Activated CD4-positive, alpha-beta memory T cell treated with anti-CD3 and anti-CD28 coated beads for 36 hours (primary cell): ENCODE measurements around the gene CSNK2A2. TPM values are rescaled to one million over a fixed set of nuclear protein-coding genes. Genes with fewer than 3 reads are reported as not detected.

Experiments
- CTCF ChIA-PET: fragments of 350-600 bp; sonication (Branson Sonifier 250); formaldehyde crosslinking; loops from one replicate; lab custom pipeline; 2021; ENCODE audit warnings: antibody characterized with exemption, inconsistent platforms; lab: Charles Lee
- POLR2A ChIA-PET: fragments of 350-600 bp; sonication (Branson Sonifier 250); formaldehyde crosslinking; loops from one replicate; lab custom pipeline; 2021; ENCODE audit warnings: antibody characterized with exemption; lab: Charles Lee
- DNase-seq: peaks from one replicate; pipeline ENCODE4 v3.0.0-alpha.2; 2020
- H3K27ac Mint-ChIP-seq: one replicate; pipeline ENCODE4 v1.8.0; 2021; ENCODE audit warnings: mixed read lengths
- H3K27me3 Mint-ChIP-seq: one replicate; pipeline ENCODE4 v1.8.0; 2021; ENCODE audit warnings: mixed read lengths
- H3K36me3 Mint-ChIP-seq: one replicate; pipeline ENCODE4 v1.8.0; 2021; ENCODE audit warnings: mixed read lengths
- H3K4me1 Mint-ChIP-seq: one replicate; pipeline ENCODE4 v1.8.0; 2021; ENCODE audit warnings: low read depth, mixed read lengths
- H3K4me3 Mint-ChIP-seq: one replicate; pipeline ENCODE4 v1.8.0; 2021; ENCODE audit warnings: mild to moderate bottlenecking, mixed read lengths
- H3K9me3 Mint-ChIP-seq: one replicate; pipeline ENCODE4 v1.8.0; 2021; ENCODE audit warnings: mixed read lengths
- intact Hi-C: fragments of 100-400 bp; cut with micrococcal nuclease; formaldehyde crosslinking; loops from one replicate; pipeline ENCODE4 v1.15.1; 2023
- total RNA-seq, 2 experiments: library from RNA; stranded (reverse); gene quantifications; one replicate each; pipeline ENCODE4 v1.2.3, GENCODE V29; 2021

CSNK2A2 gene
- 10 to 100 TPM; 76.9 to 82.0 TPM for total RNA-seq

DNA sequence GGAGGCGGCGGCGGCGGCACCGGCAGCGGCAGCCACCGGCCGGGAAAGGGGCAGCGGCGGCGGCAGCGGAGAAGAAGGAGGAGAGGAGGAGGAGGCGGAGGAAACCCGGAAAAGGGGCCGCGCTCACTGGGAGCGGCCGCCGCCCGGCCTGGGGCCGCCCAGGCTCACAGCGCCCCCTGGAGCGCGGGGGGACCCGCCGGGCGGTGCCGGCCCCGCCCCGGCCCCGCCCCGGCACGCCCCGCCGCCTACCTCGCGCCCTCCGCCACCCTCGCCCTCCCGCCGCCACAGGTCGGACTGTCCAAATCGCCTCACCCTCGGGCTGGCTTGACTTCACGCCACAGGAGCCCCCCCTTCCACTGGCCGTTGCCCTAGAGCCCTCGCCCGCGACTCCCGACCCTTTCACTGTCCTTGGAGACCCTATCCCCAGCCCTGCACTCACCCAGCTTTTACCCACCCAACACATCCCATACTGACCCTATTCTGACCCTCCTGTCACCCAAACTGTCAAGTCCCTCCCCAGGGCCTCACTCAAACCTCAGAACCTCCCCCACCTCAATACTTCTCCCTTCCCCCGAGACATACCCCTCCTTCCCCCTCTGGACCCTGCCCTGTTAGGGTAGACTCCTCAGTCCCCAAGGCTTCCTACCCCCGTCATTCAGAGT is at the start of gene CSNK2A2:
CSNK2A2 (minus strand) TSS at position 85 of the 662 bp plus-strand sequence. CDS start 370 bp downstream, outside the sequence.
- peaks cover 33% of the 10 kb centered on the region for H3K4me1 Mint-ChIP-seq

DNA sequence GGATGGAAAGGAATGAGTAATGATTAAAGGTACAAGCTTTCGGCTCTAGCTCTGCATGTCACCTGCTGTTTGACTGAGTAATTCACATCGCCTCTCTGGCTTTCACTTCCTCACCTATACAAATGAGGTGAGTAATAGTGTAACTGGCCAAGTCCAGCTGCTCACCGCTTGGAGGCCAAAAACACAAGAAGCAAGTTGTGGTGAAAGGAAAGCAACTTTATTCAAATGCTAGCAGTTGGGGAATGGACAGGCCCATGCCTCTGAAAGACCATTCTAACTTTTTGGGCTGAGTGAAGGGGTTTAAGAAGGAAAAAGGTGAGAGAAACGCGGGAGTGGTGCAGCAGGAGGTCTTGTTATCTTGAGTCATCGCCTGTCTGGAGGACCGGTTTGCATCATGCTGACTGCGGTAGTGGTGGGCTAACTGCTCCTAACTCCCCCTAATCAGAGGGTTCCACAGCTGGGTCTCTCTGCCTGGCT is 45.7 kb upstream of the CSNK2A2 start:
- POLR2A ChIA-PET, result interaction anchor here (1.2 kb wide), 1 partner anchor 115 kb away, joined by 5 read pairs; the partner anchor contains the start of gene CFAP20
- intact Hi-C loops, result no loop called here
- H3K27me3 Mint-ChIP-seq, result peaks cover 31% of the 10 kb centered on the region
- no peaks in the 10 kb centered on the region for H3K9me3 Mint-ChIP-seq
- CTCF ChIA-PET, result interaction anchor here (0.6 kb wide), 1 partner anchor 332 kb away, joined by 4 read pairs; no protein-coding TSS in a partner anchor
- H3K27ac Mint-ChIP-seq, result no peak overlapping the region
- peaks cover 1% of the 10 kb centered on the region for H3K36me3 Mint-ChIP-seq
- no peak overlapping the region for H3K4me3 Mint-ChIP-seq
- peaks cover 7% of the 10 kb centered on the region for H3K4me1 Mint-ChIP-seq
- DNase-seq, result peak; percentile 31

More for the DNA sequence above, at the start of gene CSNK2A2:
- ChIA-PET POLR2A (no interaction called here), CTCF (interaction anchor here (0.8 to 0.9 kb wide), 3 partner anchors 8 to 101 kb away, joined by 3 to 4 read pairs (median 4); no protein-coding TSS in a partner anchor)
- peaks cover 8% of the 10 kb centered on the region for H3K27me3 Mint-ChIP-seq
- H3K4me3 Mint-ChIP-seq, result peak within 1 kb of the TSS; percentile 89
- peak; percentile 76 for DNase-seq
- peaks cover 22% of the 10 kb centered on the region for H3K36me3 Mint-ChIP-seq
- intact Hi-C loops, result loop anchor here (2.0 to 10.0 kb wide), 3 partner anchors 39 to 173 kb away; partner anchors contain the start of genes CFAP20 and MMP15
- peak within 1 kb of the TSS; percentile 54 for H3K27ac Mint-ChIP-seq
- H3K9me3 Mint-ChIP-seq, result no peaks in the 10 kb centered on the region

DNA sequence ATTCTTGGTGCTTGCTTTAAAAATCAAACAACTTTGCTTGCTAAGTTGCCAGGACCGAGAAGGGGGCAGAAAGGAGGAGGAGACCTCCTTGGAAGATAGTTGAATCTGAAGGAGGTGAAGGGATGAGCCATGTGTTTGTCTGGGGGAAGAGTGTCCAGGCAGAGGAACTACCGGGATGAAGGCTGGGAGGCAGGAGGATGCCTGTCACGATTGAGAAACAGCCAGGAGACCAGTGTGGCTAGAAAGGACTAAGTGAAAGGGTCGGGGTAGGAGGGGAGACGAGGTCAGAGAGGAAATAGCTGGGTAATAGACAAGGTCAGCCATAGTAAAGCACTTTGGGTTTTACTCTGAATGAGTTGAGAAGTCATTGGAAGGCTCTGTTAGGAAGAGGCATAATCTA is 38.9 kb upstream of the CSNK2A2 start:
- H3K4me3 Mint-ChIP-seq, result no peak overlapping the region
- no peak overlapping the region for H3K27ac Mint-ChIP-seq
- CTCF ChIA-PET, result no interaction called here
- H3K36me3 Mint-ChIP-seq, result peaks cover 1% of the 10 kb centered on the region
- H3K4me1 Mint-ChIP-seq, result peaks cover 5% of the 10 kb centered on the region
- DNase-seq, result no peak
- POLR2A ChIA-PET, result no interaction called here
- no peaks in the 10 kb centered on the region for H3K9me3 Mint-ChIP-seq
- H3K27me3 Mint-ChIP-seq, result peaks cover 29% of the 10 kb centered on the region
- intact Hi-C loops, result loop anchor here (1.0 to 10.0 kb wide), 4 partner anchors 13 to 212 kb away; partner anchors contain the start of genes CSNK2A2, GINS3 and MMP15

DNA sequence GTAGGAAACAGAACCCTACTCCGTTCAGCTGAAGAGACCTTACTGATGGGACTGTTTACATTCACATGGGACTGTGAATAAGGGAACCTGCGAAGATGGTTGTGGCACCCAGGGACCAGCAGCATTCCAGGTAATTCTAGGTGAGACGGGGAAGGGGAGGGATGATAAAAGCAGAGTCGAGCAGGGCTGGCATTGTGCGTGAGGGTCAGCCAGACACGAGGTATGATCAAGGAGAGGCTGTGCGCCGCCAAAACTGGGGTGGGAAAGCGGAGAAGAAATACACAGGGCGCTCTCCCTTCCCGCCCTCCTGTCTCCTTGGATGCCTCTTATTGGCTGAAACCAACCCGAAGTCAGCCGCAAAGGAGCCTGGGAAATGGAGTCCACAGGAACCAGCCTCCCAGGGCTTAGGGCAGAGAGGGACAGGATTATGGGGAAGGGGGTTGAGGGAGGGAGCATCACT is 38.4 kb upstream of the CSNK2A2 start:
- peak; percentile 78 for DNase-seq
- H3K4me1 Mint-ChIP-seq, result peaks cover 5% of the 10 kb centered on the region
- no peaks in the 10 kb centered on the region for H3K36me3 Mint-ChIP-seq
- peak overlapping the region; percentile 74 for H3K4me3 Mint-ChIP-seq
- no peaks in the 10 kb centered on the region for H3K9me3 Mint-ChIP-seq
- no peak overlapping the region for H3K27ac Mint-ChIP-seq
- intact Hi-C loops, result loop anchor here (1.0 to 10.0 kb wide), 4 partner anchors 14 to 211 kb away; partner anchors contain the start of genes CSNK2A2, GINS3 and MMP15
- peaks cover 25% of the 10 kb centered on the region for H3K27me3 Mint-ChIP-seq
- CTCF ChIA-PET, result interaction anchor here (1.1 kb wide), 1 partner anchor 41 kb away, joined by 3 read pairs; no protein-coding TSS in a partner anchor
- POLR2A ChIA-PET, result no interaction called here

DNA sequence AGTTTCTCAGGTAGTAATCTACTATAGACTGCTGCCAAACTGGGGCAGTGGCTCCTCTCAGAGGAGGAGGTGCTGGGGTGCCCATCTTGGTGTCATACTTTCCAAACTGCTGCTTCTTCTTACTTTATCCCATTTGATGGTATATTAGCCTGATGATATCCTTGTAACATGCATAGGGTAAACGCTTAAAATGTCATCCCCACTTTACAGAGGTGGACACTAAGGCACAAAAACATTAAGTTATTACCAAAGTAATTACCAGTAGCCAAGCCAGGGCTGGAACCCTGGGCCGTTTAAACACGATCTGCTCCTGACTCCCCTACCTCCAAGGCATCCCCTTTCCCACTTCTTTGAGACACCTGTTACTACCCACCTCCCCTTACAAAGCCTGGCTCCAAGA is 37.8 kb upstream of the CSNK2A2 start:
- POLR2A ChIA-PET, result no interaction called here
- Mint-ChIP-seq H3K36me3 (no peaks in the 10 kb centered on the region), H3K27ac (no peak overlapping the region)

DNA sequence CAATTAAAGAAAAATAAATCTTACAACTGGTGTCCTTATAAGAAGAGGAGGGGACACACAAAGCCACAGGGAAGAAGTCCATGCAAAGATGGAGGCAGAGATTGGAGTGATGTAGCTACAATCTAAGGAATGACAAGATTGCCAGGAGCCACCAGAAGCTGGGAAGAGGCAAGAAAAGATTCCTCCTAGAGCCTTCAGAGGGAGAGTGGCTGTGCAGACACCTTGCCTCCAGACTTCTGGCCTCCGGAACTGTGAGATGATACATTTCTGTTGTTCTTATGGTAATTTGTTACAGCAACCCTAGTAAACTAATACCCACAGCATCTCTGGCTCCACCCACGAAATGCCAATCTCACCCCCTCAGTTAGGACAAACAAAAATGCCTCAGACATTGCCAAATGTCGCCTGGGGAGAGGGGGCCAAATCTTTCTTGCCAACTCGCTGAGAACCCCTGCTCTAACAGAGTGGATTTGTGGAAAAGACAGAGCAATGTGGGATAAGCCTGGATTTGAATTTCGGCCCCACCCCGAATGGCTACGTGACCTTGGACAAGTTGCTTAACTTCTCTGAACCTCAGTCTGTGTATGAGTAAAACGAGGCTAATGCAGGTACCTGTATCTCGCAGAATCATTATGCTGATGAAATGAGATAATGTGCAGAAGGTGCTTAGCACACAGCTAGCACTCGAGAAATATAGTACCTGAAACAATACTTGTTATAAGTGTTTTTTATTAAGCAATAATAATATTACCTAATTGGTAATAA is 37.1 kb upstream of the CSNK2A2 start:
- Mint-ChIP-seq H3K36me3 (no peaks in the 10 kb centered on the region), H3K27me3 (peaks cover 20% of the 10 kb centered on the region), H3K4me3 (no peak overlapping the region), H3K4me1 (peaks cover 5% of the 10 kb centered on the region), H3K27ac (no peak overlapping the region), H3K9me3 (no peaks in the 10 kb centered on the region)
- ChIA-PET CTCF (interaction anchor here (0.6 to 1.1 kb wide), 2 partner anchors 39 to 65 kb away, joined by 3 read pairs; no protein-coding TSS in a partner anchor), POLR2A (no interaction called here)
- intact Hi-C loops, result loop anchor here (5.0 to 10.0 kb wide), 2 partner anchors 157 to 210 kb away; partner anchors contain the start of genes GINS3 and MMP15
- no peak for DNase-seq

More for the DNA sequence above, 37.8 kb upstream of the CSNK2A2 start:
- Mint-ChIP-seq H3K4me3 (peak overlapping the region; percentile 74), H3K4me1 (peaks cover 5% of the 10 kb centered on the region), H3K27me3 (peaks cover 25% of the 10 kb centered on the region), H3K9me3 (no peaks in the 10 kb centered on the region)
- intact Hi-C loops, result loop anchor here (1.0 to 10.0 kb wide), 4 partner anchors 15 to 211 kb away; partner anchors contain the start of genes CSNK2A2, GINS3 and MMP15
- no peak for DNase-seq
- CTCF ChIA-PET, result interaction anchor here (0.5 to 1.1 kb wide), 3 partner anchors 40 to 391 kb away, joined by 3 to 5 read pairs (median 3); no protein-coding TSS in a partner anchor

DNA sequence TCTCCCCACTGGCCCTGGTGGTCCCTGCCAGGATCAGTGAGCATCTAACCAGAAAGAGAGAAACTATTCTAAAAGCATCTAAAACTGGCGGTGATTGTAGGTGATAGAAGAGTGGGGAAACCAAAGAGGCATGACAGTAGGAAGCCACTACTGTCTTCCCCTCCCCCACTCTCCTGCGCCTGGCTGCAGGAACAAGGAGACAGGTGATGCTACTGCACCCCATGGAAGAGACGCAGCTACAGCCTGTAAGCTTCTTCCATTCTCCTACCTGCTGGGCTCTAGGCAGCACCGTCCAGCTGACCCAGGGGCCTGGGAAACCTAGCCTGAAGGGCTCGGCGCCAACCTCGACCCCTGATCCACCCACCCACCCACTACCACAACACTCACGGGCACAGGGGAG is 32.4 kb upstream of the CSNK2A2 start:
- Mint-ChIP-seq H3K36me3 (no peaks in the 10 kb centered on the region), H3K27me3 (peaks cover 8% of the 10 kb centered on the region), H3K9me3 (no peaks in the 10 kb centered on the region), H3K4me3 (no peak overlapping the region), H3K27ac (no peak overlapping the region), H3K4me1 (no peaks in the 10 kb centered on the region)
- POLR2A ChIA-PET, result no interaction called here
- DNase-seq, result no peak
- CTCF ChIA-PET, result no interaction called here
- intact Hi-C loops, result loop anchor here (10.0 kb wide), 1 partner anchor 205 kb away; the partner anchor contains the start of gene MMP15

DNA sequence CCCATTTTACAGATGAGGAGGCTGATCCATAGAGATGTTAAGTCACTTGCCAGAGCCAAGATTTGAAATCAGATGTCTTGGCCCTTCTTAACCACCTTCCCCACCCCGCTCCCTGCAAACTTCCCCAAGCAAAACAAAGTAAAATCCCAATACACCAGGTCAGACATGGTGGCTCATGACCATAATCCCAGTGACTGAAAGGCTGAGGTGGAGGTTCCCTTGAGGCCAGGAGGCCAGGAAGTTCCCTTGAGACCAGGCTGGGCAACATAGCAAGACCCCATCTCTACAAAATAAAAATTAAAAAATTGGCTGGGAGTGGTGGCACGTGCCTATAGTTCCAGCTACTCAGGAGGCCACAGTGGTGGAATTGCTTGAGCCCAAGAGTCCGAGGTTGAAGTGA is 28.9 kb upstream of the CSNK2A2 start:
- no peak overlapping the region for H3K27ac Mint-ChIP-seq
- DNase-seq, result no peak
- intact Hi-C loops, result no loop called here
- no peak overlapping the region for H3K4me3 Mint-ChIP-seq
- H3K36me3 Mint-ChIP-seq, result no peaks in the 10 kb centered on the region
- peaks cover 11% of the 10 kb centered on the region for H3K27me3 Mint-ChIP-seq
- no peaks in the 10 kb centered on the region for H3K4me1 Mint-ChIP-seq
- POLR2A ChIA-PET, result no interaction called here
- H3K9me3 Mint-ChIP-seq, result no peaks in the 10 kb centered on the region
- CTCF ChIA-PET, result no interaction called here

DNA sequence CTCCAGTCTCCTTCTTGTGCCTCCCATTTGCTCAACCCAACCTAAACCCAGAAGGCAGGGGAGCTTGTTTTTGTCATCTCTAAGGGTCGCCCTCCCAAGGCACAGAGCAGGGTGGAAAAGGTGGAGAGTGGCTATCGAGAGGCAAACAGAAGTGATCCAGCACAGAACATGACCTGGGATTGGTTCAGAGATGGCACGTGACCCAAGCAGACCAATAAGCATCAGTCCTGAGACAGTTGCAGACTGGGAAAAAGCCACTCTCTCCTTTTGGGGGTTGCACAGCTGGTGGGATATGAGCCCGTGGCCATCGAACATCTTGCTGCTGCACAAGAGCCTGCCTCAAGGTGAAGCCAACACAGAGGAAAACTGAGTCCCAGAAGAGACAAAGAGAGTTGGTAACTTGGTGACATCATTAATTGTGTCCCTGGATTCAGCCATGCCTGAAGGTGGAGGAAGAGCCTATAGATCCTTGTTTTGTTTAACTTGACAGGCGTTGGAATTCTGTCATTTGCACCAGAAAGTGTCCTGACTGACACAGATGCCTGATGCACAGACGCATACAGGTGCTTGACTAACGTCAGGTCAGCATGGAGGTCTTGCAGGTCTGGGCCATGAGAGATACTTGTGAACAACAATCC is 28.2 kb upstream of the CSNK2A2 start:
- CTCF ChIA-PET, result no interaction called here
- no peak for DNase-seq
- Mint-ChIP-seq H3K4me3 (no peak overlapping the region), H3K27me3 (peaks cover 11% of the 10 kb centered on the region), H3K9me3 (no peaks in the 10 kb centered on the region), H3K27ac (no peak overlapping the region), H3K36me3 (no peaks in the 10 kb centered on the region), H3K4me1 (no peaks in the 10 kb centered on the region)
- intact Hi-C loops, result no loop called here
- POLR2A ChIA-PET, result no interaction called here

DNA sequence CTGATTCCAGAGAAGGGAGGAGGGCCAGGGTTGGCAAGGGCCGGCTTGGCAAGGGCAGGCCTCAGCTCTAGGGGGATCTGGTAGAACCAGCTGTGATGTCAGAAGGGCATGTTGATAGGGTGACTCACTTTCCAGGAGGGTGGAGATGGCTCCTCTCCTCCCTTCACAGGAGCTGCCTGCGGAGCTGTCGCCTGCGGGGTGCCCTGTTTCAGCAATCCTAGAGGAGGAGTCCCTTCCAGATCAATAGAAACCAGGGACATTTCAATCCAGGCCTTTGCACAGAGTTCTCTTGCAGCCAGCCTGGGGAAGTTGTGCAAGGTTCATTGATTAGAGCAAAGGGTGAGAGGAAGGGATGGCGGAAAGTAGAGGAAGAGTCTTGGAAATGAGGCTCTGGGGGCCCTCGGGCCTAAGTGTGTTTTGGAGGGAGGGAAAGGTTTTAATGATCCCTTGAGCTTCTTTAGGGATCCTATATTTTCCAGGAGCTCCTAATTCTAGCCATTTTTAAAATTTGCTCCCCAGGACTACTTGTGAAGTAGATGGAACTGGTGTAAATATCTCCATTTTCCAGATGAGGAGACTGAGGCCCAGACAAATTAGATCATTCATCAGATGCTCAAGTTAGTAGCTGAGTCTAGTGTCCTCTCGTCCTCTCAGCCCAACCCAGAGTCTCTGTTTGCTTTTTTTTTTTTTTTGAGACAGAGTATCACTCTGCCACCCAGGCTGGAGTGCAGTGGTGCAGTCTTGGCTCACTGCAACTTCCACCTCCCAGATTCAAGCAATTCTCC is 24.8 kb upstream of the CSNK2A2 start:
- POLR2A ChIA-PET, result no interaction called here
- intact Hi-C loops, result no loop called here
- Mint-ChIP-seq H3K4me1 (no peaks in the 10 kb centered on the region), H3K9me3 (peaks cover 3% of the 10 kb centered on the region), H3K36me3 (no peaks in the 10 kb centered on the region), H3K4me3 (no peak overlapping the region), H3K27me3 (peaks cover 11% of the 10 kb centered on the region), H3K27ac (no peak overlapping the region)
- no peak for DNase-seq
- CTCF ChIA-PET, result no interaction called here

DNA sequence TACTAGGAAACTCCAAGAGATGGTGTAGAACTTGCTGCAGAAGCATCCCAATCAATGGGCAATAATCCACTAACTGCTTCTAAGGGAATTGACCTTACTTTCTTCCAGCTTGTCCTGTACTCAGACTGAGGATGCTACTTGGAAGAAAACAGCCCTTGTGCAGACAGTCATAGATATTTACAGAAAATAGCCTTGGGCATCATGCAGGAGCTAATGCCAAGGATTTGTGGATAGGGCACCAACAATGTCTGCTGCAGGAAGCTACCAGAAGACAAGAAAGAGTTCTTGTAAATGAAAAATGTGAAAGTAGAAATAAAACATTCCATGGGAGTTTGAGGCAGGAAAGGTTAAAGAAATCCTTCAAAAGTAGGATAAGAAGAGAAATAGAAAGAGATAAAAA is 21.5 kb upstream of the CSNK2A2 start:
- intact Hi-C loops, result no loop called here
- H3K27ac Mint-ChIP-seq, result no peak overlapping the region
- H3K36me3 Mint-ChIP-seq, result peaks cover 6% of the 10 kb centered on the region
- H3K4me1 Mint-ChIP-seq, result no peaks in the 10 kb centered on the region
- H3K9me3 Mint-ChIP-seq, result peaks cover 11% of the 10 kb centered on the region
- CTCF ChIA-PET, result no interaction called here
- no peak overlapping the region for H3K4me3 Mint-ChIP-seq
- peaks cover 14% of the 10 kb centered on the region for H3K27me3 Mint-ChIP-seq
- no peak for DNase-seq
- POLR2A ChIA-PET, result no interaction called here
